HEK293 (cell line): ENCODE measurements around the gene ADAMTSL5.

ENCODE experiments used
- KLF7 ChIP-seq: fragments of 450-650 bp; formaldehyde crosslinking; IDR thresholded peaks from 2 replicates; pipeline ENCODE4 v1.5.1; 2016; ENCODE audit warnings: missing biosample characterization, missing genetic modification characterization, borderline replicate concordance
- KLF8 ChIP-seq: fragments of 450-650 bp; formaldehyde crosslinking; IDR thresholded peaks from 2 replicates; pipeline ENCODE4 v1.5.1; 2016; ENCODE audit warnings: missing biosample characterization, missing genetic modification characterization
- KLF9 ChIP-seq: fragments of 450-650 bp; formaldehyde crosslinking; IDR thresholded peaks from 2 replicates; pipeline ENCODE4 v1.5.1; 2016; ENCODE audit warnings: missing biosample characterization, missing genetic modification characterization, low read depth
- PATZ1 ChIP-seq: fragments of 450-650 bp; formaldehyde crosslinking; IDR thresholded peaks from 2 replicates; pipeline ENCODE4 v1.5.1; 2016; ENCODE audit warnings: missing biosample characterization, missing genetic modification characterization
- PRDM10 ChIP-seq: fragments of 450-650 bp; formaldehyde crosslinking; IDR thresholded peaks from 2 replicates; pipeline ENCODE4 v1.5.1; 2016; ENCODE audit warnings: missing biosample characterization, missing genetic modification characterization
- REPIN1 ChIP-seq: fragments of 450-650 bp; formaldehyde crosslinking; IDR thresholded peaks from 2 replicates; pipeline ENCODE4 v1.5.1; 2017; ENCODE audit warnings: missing biosample characterization, missing genetic modification characterization, low read depth
- SCRT1 ChIP-seq: fragments of 450-650 bp; formaldehyde crosslinking; IDR thresholded peaks from 2 replicates; pipeline ENCODE4 v1.5.1; 2016; ENCODE audit warnings: missing biosample characterization, missing genetic modification characterization, borderline replicate concordance
- ZBTB7A ChIP-seq: fragments of 450-650 bp; formaldehyde crosslinking; IDR thresholded peaks from 2 replicates; pipeline ENCODE4 v1.5.1; 2016; ENCODE audit warnings: low read depth, missing biosample characterization, missing genetic modification characterization
- ZFHX2 ChIP-seq: fragments of 450-650 bp; formaldehyde crosslinking; conservative IDR thresholded peaks from 2 replicates; pipeline ENCODE4 v1.5.1; 2016; ENCODE audit warnings: missing biosample characterization, missing genetic modification characterization
- ZNF169 ChIP-seq: fragments of 450-650 bp; formaldehyde crosslinking; IDR thresholded peaks from 2 replicates; pipeline ENCODE4 v1.5.1; 2016; ENCODE audit warnings: missing biosample characterization, missing genetic modification characterization
- ZNF2 ChIP-seq: fragments of 450-650 bp; formaldehyde crosslinking; IDR thresholded peaks from 2 replicates; pipeline ENCODE4 v1.5.1; 2016; ENCODE audit warnings: missing biosample characterization, missing genetic modification characterization
- ZNF302 ChIP-seq: fragments of 450-650 bp; formaldehyde crosslinking; IDR thresholded peaks from 2 replicates; pipeline ENCODE4 v1.5.1; 2016; ENCODE audit warnings: missing biosample characterization, missing genetic modification characterization, low read depth
- ZNF341 ChIP-seq: fragments of 450-650 bp; formaldehyde crosslinking; IDR thresholded peaks from 2 replicates; pipeline ENCODE4; 2016; ENCODE audit warnings: low read depth, missing biosample characterization, missing genetic modification characterization
- ZNF404 ChIP-seq: fragments of 450-650 bp; formaldehyde crosslinking; IDR thresholded peaks from 2 replicates; pipeline ENCODE4 v1.5.1; 2017; ENCODE audit warnings: missing biosample characterization, missing genetic modification characterization
- ZNF561 ChIP-seq: fragments of 450-650 bp; IDR thresholded peaks from 2 replicates; pipeline ENCODE4 v1.5.1; 2018; ENCODE audit warnings: missing biosample characterization, missing genetic modification characterization, borderline replicate concordance
- ZNF600 ChIP-seq: fragments of 450-650 bp; formaldehyde crosslinking; IDR thresholded peaks from 2 replicates; pipeline ENCODE4 v1.5.1; 2016; ENCODE audit warnings: missing biosample characterization, missing genetic modification characterization
- ZSCAN4 ChIP-seq: fragments of 450-650 bp; formaldehyde crosslinking; IDR thresholded peaks from 2 replicates; pipeline ENCODE4 v1.5.1; 2017; ENCODE audit warnings: missing biosample characterization, missing genetic modification characterization

ADAMTSL5 gene

GRCh38 chr19:1455336-1456120, 57.3 kb downstream of the ADAMTSL5 start (continued):
- no peak for TF ChIP-seq ZNF302 (tag by site-specific recombination)
- no peak for TF ChIP-seq ZBTB7A (tag by site-specific recombination)
- no peak for TF ChIP-seq KLF7 (tag by site-specific recombination)
- TF ChIP-seq KLF8 (tag by site-specific recombination): peak; percentile 94
- TF ChIP-seq SCRT1 (tag by site-specific recombination): peak; percentile 77; the same call in 1 of the 2 replicates
- TF ChIP-seq PATZ1 (tag by site-specific recombination): peak; percentile 59
- no peak for TF ChIP-seq ZNF404 (tag by site-specific recombination)
- peak; percentile 77 for TF ChIP-seq KLF9
- TF ChIP-seq ZNF169 (tag by site-specific recombination): no peak
- no peak for TF ChIP-seq ZSCAN4 (tag by site-specific recombination)
- peak; percentile 61; the same call in 1 of the 2 replicates for TF ChIP-seq ZNF2
- no peak for TF ChIP-seq ZNF561
- TF ChIP-seq ZNF600 (tag by site-specific recombination): peak; percentile 92
- TF ChIP-seq ZNF341 (tag by site-specific recombination): peak; percentile 64; the same call in 1 of the 2 replicates
- TF ChIP-seq ZFHX2 (tag by site-specific recombination): peak; percentile 52; the same call in 1 of the 2 replicates
- peak; percentile 27 for TF ChIP-seq PRDM10 (tag by site-specific recombination)
- no peak for TF ChIP-seq REPIN1 (tag by site-specific recombination)
